22Rv1 (cell line): Measurements from ENCODE around the gene SMIM44.

ENCODE experiments used
- CTCF ChIP-seq: fragments of 450-650 bp; IDR thresholded peaks from 2 replicates; pipeline ENCODE4 v1.5.1; 2017; ENCODE audit warnings: mild to moderate bottlenecking
- ZFX ChIP-seq: fragments of 450-650 bp; IDR thresholded peaks from 2 replicates; pipeline ENCODE4 v1.6.1; 2017; ENCODE audit warnings: antibody characterized with exemption, borderline replicate concordance

GRCh38 chr19:3492919-3493318 lies 9.7 kb upstream of the SMIM44 start:
- TF ChIP-seq CTCF (no peak), ZFX (no peak)
